ENCODE measurements around the gene MYCN. TPM values are rescaled to one million over a fixed set of nuclear protein-coding genes. Genes with fewer than 3 reads are reported as not detected.

Gene MYCN
- polyA plus RNA-seq, 3 donors: not detected

DNA sequence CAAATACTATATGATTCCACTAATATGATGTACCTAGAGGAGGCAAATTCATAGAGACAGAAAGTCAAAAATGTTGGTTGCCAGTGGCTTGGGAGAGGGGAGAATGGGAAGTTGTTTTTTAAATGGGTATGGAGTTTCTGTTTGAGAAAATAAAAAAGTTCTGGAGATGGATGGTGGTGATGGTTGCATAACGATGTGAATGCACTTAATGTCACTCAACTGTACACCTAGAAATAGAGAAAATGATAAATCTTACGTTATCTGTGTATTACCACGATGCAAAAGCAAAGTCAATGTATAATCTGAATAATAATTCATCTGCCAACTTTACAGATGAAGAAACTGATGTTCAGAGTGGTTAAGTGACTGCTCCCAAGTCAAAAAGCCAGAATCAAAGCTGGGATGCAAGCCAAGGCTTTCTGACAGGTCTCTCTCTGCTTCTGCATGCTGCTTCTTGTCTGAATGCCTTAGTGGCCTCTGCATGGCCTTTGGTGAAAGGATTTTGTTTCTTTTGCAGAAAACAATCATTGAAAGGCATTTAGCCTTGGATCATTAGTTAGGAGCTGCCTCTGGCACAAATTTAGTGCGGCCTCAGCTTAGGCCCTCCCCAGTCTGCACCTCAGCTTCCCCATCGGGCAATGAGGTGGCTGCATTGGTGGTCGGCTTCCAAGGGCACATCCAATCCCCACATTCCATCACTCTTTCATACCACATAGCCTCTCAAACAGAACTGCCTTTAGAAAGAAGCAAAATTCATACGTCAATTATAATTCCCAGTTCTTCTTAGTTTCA lies 46.5 kb upstream of the MYCN start:
- Histone ChIP-seq H3K36me3 (replicated peaks in 1 of 2; ENCODE audit: control insufficient read depth in 1 of 2, insufficient read depth in 2 of 2, low read length in 2 of 2) (no peaks in the 10 kb centered on the region), H3K4me1 (ENCODE audit: control insufficient read depth in 1 of 2, insufficient read depth in 2 of 2, low read length in 2 of 2) (no peaks in the 10 kb centered on the region), H3K9ac (ENCODE audit: insufficient read depth, low read length, poor library complexity, severe bottlenecking) (no peak overlapping the region), H3K9me3 (replicated peaks in 1 of 2; ENCODE audit: control insufficient read depth in 1 of 2, insufficient read depth in 1 of 2, low read length in 2 of 2) (peaks cover 8 to 14% of the 10 kb centered on the region in 2 donors), H3K27me3 (ENCODE audit: control insufficient read depth in 2 of 2, insufficient read depth in 2 of 2, low read length in 2 of 2) (no peaks in the 10 kb centered on the region), H3K4me3 (replicated peaks in 1 of 3; ENCODE audit: low read depth in 2 of 3, low read length in 3 of 3) (no peak overlapping the region), H4K20me1 (ENCODE audit: insufficient read depth, low read length) (no peaks in the 10 kb centered on the region), H3K4me2 (replicated peaks; ENCODE audit: extremely low read depth, low read length, poor library complexity, severe bottlenecking) (no peak overlapping the region), H3K79me2 (ENCODE audit: insufficient read depth, low read length) (no peaks in the 10 kb centered on the region), H3K27ac (ENCODE audit: low read depth in 1 of 2, low read length in 2 of 2) (no peak overlapping the region), H2AFZ (ENCODE audit: insufficient read depth, low read depth, low read length, poor library complexity, severe bottlenecking) (no peak overlapping the region)
- DNase-seq: no peak
- H3K4me3 Mint-ChIP-seq: no peak overlapping the region
- no peaks in the 10 kb centered on the region for H3K4me1 Mint-ChIP-seq
- TF ChIP-seq, protein P1, sequence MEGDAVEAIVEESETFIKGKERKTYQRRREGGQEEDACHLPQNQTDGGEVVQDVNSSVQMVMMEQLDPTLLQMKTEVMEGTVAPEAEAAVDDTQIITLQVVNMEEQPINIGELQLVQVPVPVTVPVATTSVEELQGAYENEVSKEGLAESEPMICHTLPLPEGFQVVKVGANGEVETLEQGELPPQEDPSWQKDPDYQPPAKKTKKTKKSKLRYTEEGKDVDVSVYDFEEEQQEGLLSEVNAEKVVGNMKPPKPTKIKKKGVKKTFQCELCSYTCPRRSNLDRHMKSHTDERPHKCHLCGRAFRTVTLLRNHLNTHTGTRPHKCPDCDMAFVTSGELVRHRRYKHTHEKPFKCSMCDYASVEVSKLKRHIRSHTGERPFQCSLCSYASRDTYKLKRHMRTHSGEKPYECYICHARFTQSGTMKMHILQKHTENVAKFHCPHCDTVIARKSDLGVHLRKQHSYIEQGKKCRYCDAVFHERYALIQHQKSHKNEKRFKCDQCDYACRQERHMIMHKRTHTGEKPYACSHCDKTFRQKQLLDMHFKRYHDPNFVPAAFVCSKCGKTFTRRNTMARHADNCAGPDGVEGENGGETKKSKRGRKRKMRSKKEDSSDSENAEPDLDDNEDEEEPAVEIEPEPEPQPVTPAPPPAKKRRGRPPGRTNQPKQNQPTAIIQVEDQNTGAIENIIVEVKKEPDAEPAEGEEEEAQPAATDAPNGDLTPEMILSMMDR (IDR thresholded peaks at IDR 0.05): no peak
- peaks cover 7 to 22% (median 15%) of the 10 kb centered on the region in 7 donors for H3K9me3 Mint-ChIP-seq
- no peaks in the 10 kb centered on the region for H3K36me3 Mint-ChIP-seq
- peaks cover 0 to 4% (median 1%) of the 10 kb centered on the region in 3 donors for H3K27me3 Mint-ChIP-seq (ENCODE audit: low read depth in 3 of 3)
- H3K27ac Mint-ChIP-seq: no peak overlapping the region
- 98% methylated on average over 4 of the region's 7 CpGs for WGBS (ENCODE audit: insufficient coverage)
- intact Hi-C loops (cut with micrococcal nuclease): no loop called here

GRCh38 chr2:15894481-15895144 lies 45.7 kb upstream of the MYCN start:
- intact Hi-C loops (cut with micrococcal nuclease): no loop called here
- DNase-seq: no peak
- Mint-ChIP-seq H3K9me3 (peaks cover 7 to 28% (median 16%) of the 10 kb centered on the region in 7 donors), H3K36me3 (no peaks in the 10 kb centered on the region), H3K4me1 (no peaks in the 10 kb centered on the region), H3K4me3 (no peak overlapping the region), H3K27me3 (ENCODE audit: low read depth in 3 of 3) (peaks cover 0 to 4% (median 1%) of the 10 kb centered on the region in 3 donors), H3K27ac (no peak overlapping the region)
- TF ChIP-seq, protein P1 (IDR thresholded peaks at IDR 0.05): no peak
- Histone ChIP-seq H3K9me3 (replicated peaks in 1 of 2; ENCODE audit: control insufficient read depth in 1 of 2, insufficient read depth in 1 of 2, low read length in 2 of 2) (peaks cover 10 to 16% of the 10 kb centered on the region in 2 donors), H4K20me1 (ENCODE audit: insufficient read depth, low read length) (no peaks in the 10 kb centered on the region), H3K27me3 (ENCODE audit: control insufficient read depth in 2 of 2, insufficient read depth in 2 of 2, low read length in 2 of 2) (no peaks in the 10 kb centered on the region), H3K4me3 (replicated peaks in 1 of 3; ENCODE audit: low read depth in 2 of 3, low read length in 3 of 3) (no peak overlapping the region), H3K79me2 (ENCODE audit: insufficient read depth, low read length) (no peaks in the 10 kb centered on the region), H3K36me3 (replicated peaks in 1 of 2; ENCODE audit: control insufficient read depth in 1 of 2, insufficient read depth in 2 of 2, low read length in 2 of 2) (no peaks in the 10 kb centered on the region), H3K4me2 (replicated peaks; ENCODE audit: extremely low read depth, low read length, poor library complexity, severe bottlenecking) (no peak overlapping the region), H3K9ac (ENCODE audit: insufficient read depth, low read length, poor library complexity, severe bottlenecking) (no peak overlapping the region), H3K27ac (ENCODE audit: low read depth in 1 of 2, low read length in 2 of 2) (no peak overlapping the region), H3K4me1 (ENCODE audit: control insufficient read depth in 1 of 2, insufficient read depth in 2 of 2, low read length in 2 of 2) (no peaks in the 10 kb centered on the region), H2AFZ (ENCODE audit: insufficient read depth, low read depth, low read length, poor library complexity, severe bottlenecking) (no peak overlapping the region)
- 80% methylated on average over 2 of the region's 8 CpGs for WGBS (ENCODE audit: insufficient coverage)

Measured in CD14-positive monocyte (primary cell).